Left ventricle myocardium inferior (tissue), 1 donor: ENCODE data around the gene TBX18. TPM values are rescaled to one million over a fixed set of nuclear protein-coding genes. Genes with fewer than 3 reads are reported as not detected.

Source experiments
- DNase-seq: peaks from one replicate; pipeline ENCODE4 v3.0.0-alpha.2; 2020
- H3K27ac ChIP-seq: fragments of 200-600 bp; replicated peaks from 2 replicates; pipeline ENCODE4 v1.8.0; 2021
- H3K27me3 ChIP-seq: fragments of 200-600 bp; 2 replicates; pipeline ENCODE4 v1.8.0; 2021; ENCODE audit warnings: low read depth
- H3K36me3 ChIP-seq: fragments of 200-600 bp; 2 replicates; pipeline ENCODE4 v1.8.0; 2021
- H3K4me1 ChIP-seq: fragments of 200-600 bp; 2 replicates; pipeline ENCODE4 v1.8.0; 2021
- H3K4me3 ChIP-seq: fragments of 200-600 bp; 2 replicates; pipeline ENCODE4 v1.8.0; 2021; ENCODE audit warnings: mild to moderate bottlenecking, moderate library complexity
- H3K9me3 ChIP-seq: fragments of 200-600 bp; replicated peaks from 2 replicates; pipeline ENCODE4 v1.8.0; 2021
- CTCF ChIP-seq: fragments of 200-600 bp; IDR thresholded peaks from 2 replicates; pipeline ENCODE4 v1.8.0; 2021; ENCODE audit warnings: antibody characterized with exemption, mild to moderate bottlenecking, borderline replicate concordance
- intact Hi-C: fragments of 100-400 bp; cut with micrococcal nuclease; formaldehyde crosslinking; loops from one replicate; pipeline ENCODE4 v1.11.0; 2022
- total RNA-seq: library from RNA; stranded (reverse); fragmentation: NEBNext Ultra II Directional; extraction: Animal tissue kit (Norgen Biotek cat#: 25700); gene quantifications from one replicate; pipeline ENCODE4 v1.2.1, GENCODE V29; 2021
- donor health status: DM: no; HTN: yes; CAD: no; lungs with severe emphysema.

Gene TBX18
- total RNA-seq, 1 donor from 2014 or later = 3.5 TPM

GRCh38 chr6:84651583-84651982, 112.8 kb downstream of the TBX18 start:
- intact Hi-C loops = no loop called here
- no peak for DNase-seq
- no peak overlapping the region for H3K27ac ChIP-seq

GRCh38 chr6:84648444-84648843, 116.0 kb downstream of the TBX18 start:
- H3K4me1 ChIP-seq = no peaks in the 10 kb centered on the region
- intact Hi-C loops = no loop called here
- H3K27ac ChIP-seq = no peak overlapping the region
- no peak overlapping the region for H3K4me3 ChIP-seq
- TF ChIP-seq CTCF = no peak
- H3K9me3 ChIP-seq = no peaks in the 10 kb centered on the region
- no peak for DNase-seq
- H3K36me3 ChIP-seq = no peaks in the 10 kb centered on the region
- H3K27me3 ChIP-seq = no peaks in the 10 kb centered on the region

More at GRCh38 chr6:84651583-84651982, 112.8 kb downstream of the TBX18 start:
- Histone ChIP-seq H3K9me3 (no peaks in the 10 kb centered on the region), H3K4me3 (no peak overlapping the region), H3K27me3 (no peaks in the 10 kb centered on the region), H3K36me3 (no peaks in the 10 kb centered on the region), H3K4me1 (no peaks in the 10 kb centered on the region)
- TF ChIP-seq CTCF = no peak

- intact Hi-C loops = no loop called here
- H3K27ac ChIP-seq = no peak overlapping the region
- no peaks in the 10 kb centered on the region for H3K36me3 ChIP-seq
- no peaks in the 10 kb centered on the region for H3K27me3 ChIP-seq
- no peak for TF ChIP-seq CTCF
- no peaks in the 10 kb centered on the region for H3K9me3 ChIP-seq
- H3K4me3 ChIP-seq = no peak overlapping the region
- H3K4me1 ChIP-seq = no peaks in the 10 kb centered on the region
- no peak for DNase-seq
Measured at GRCh38 chr6:84645563-84646266, 118.7 kb downstream of the TBX18 start.

- DNase-seq = no peak
- Histone ChIP-seq H3K4me1 (no peaks in the 10 kb centered on the region), H3K9me3 (no peaks in the 10 kb centered on the region), H3K4me3 (no peak overlapping the region), H3K36me3 (no peaks in the 10 kb centered on the region), H3K27ac (no peak overlapping the region), H3K27me3 (no peaks in the 10 kb centered on the region)
- intact Hi-C loops = no loop called here
- no peak for TF ChIP-seq CTCF
Measured at GRCh38 chr6:84645000-84645399, 119.4 kb downstream of the TBX18 start.

GRCh38 chr6:84643778-84644177, 120.6 kb downstream of the TBX18 start:
- Histone ChIP-seq H3K36me3 (no peaks in the 10 kb centered on the region), H3K4me1 (no peaks in the 10 kb centered on the region), H3K9me3 (no peaks in the 10 kb centered on the region), H3K4me3 (no peak overlapping the region), H3K27me3 (no peaks in the 10 kb centered on the region), H3K27ac (no peak overlapping the region)
- no peak for TF ChIP-seq CTCF
- intact Hi-C loops = no loop called here
- DNase-seq = no peak
